ENCODE measurements around the gene SYT4. TPM values are rescaled to one million over a fixed set of nuclear protein-coding genes. Genes with fewer than 3 reads are reported as not detected.
"Not testable (repeated sequence)": the region's sequence is repeated elsewhere in the genome, so short reads cannot be mapped to it uniquely, and the experiment has no call there.

Gene SYT4
- total RNA-seq, 1 donor from 2014 or later = not detected

DNA sequence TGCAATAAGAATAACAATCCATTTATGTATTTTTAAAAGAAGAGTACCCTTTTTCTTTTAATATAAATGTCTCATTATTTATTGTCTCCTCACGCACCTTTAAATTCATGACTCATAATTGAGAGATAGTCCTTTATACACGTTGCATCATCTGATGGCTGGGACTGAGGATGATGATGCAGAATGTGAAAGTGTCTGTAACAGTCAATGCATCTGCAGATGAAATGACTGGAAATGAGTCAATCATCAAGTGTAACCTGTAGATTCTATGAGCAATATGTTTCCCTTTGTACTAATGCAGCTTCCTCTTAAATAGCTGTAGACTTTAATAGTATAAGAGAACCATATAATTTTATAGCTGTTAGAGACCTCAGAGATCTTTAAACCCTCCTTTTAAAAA is 26.1 kb upstream of the SYT4 start:
- no peak overlapping the region for H3K4me3 Mint-ChIP-seq (ENCODE audit: unreplicated experiment)
- no peaks in the 10 kb centered on the region for H3K9me3 Mint-ChIP-seq (ENCODE audit: unreplicated experiment)

DNA sequence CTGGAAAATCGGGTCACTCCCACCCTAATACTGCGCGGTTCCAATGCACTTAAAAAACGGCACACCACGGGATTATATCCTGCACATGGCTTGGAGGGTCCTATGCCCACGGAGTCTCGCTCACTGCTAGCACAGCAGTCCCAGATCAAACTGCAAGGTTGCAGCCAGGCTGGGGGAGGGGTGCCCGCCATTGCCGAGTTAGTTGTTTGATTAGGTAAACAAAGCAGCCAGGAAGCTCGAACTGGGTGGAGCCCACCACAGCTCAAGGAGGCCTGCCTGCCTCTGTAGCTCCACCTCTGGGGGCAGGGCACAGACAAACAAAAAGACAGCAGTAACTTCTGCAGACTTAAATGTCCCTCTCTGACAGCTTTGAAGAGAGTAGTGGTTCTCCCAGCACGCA is 8.9 kb upstream of the SYT4 start:
- H3K9me3 Mint-ChIP-seq (ENCODE audit: unreplicated experiment) = not testable (repeated sequence)

More for the DNA sequence above, 26.1 kb upstream of the SYT4 start:
- Mint-ChIP-seq H3K36me3 (ENCODE audit: unreplicated experiment) (no peaks in the 10 kb centered on the region), H3K27ac (ENCODE audit: unreplicated experiment) (no peak overlapping the region), H3K4me1 (ENCODE audit: unreplicated experiment) (no peaks in the 10 kb centered on the region), H3K27me3 (ENCODE audit: unreplicated experiment) (no peaks in the 10 kb centered on the region)
- TF ChIP-seq, protein P1, sequence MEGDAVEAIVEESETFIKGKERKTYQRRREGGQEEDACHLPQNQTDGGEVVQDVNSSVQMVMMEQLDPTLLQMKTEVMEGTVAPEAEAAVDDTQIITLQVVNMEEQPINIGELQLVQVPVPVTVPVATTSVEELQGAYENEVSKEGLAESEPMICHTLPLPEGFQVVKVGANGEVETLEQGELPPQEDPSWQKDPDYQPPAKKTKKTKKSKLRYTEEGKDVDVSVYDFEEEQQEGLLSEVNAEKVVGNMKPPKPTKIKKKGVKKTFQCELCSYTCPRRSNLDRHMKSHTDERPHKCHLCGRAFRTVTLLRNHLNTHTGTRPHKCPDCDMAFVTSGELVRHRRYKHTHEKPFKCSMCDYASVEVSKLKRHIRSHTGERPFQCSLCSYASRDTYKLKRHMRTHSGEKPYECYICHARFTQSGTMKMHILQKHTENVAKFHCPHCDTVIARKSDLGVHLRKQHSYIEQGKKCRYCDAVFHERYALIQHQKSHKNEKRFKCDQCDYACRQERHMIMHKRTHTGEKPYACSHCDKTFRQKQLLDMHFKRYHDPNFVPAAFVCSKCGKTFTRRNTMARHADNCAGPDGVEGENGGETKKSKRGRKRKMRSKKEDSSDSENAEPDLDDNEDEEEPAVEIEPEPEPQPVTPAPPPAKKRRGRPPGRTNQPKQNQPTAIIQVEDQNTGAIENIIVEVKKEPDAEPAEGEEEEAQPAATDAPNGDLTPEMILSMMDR (IDR thresholded peaks at IDR 0.05) = no peak
- DNase-seq (ENCODE audit: extremely low spot score, unreplicated experiment) = no peak

DNA sequence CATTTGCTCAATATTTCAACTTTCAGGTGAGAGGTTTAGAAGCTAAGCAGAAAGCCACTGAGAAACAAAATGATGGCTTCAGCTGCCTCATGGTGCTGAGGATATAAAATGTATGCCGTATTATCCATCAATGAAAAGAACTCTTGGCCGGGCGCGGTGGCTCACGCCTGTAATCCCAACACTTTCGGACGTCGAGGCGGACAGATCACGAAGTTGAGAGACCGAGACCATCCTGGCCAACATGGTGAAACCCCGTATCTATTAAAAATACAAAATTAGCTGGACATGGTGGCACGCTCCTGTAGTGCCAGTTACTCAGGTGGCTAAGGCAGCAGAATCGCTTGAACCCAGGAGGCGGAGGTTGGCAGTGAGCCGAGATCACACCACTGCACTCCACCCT is 6.0 kb upstream of the SYT4 start:
- Mint-ChIP-seq H3K27ac (ENCODE audit: unreplicated experiment) (no peak overlapping the region), H3K4me1 (ENCODE audit: unreplicated experiment) (no peaks in the 10 kb centered on the region), H3K9me3 (ENCODE audit: unreplicated experiment) (no peaks in the 10 kb centered on the region), H3K36me3 (ENCODE audit: unreplicated experiment) (no peaks in the 10 kb centered on the region), H3K27me3 (ENCODE audit: unreplicated experiment) (peaks cover 10% of the 10 kb centered on the region), H3K4me3 (ENCODE audit: unreplicated experiment) (no peak overlapping the region)
- DNase-seq (ENCODE audit: extremely low spot score, unreplicated experiment) = no peak
- TF ChIP-seq, protein P1 (IDR thresholded peaks at IDR 0.05) = no peak

More for the DNA sequence above, 8.9 kb upstream of the SYT4 start:
- DNase-seq (ENCODE audit: extremely low spot score, unreplicated experiment); H3K27me3 Mint-ChIP-seq (ENCODE audit: unreplicated experiment); H3K4me1 Mint-ChIP-seq (ENCODE audit: unreplicated experiment); H3K36me3 Mint-ChIP-seq (ENCODE audit: unreplicated experiment); H3K4me3 Mint-ChIP-seq (ENCODE audit: unreplicated experiment); H3K27ac Mint-ChIP-seq (ENCODE audit: unreplicated experiment): not testable (repeated sequence)

DNA sequence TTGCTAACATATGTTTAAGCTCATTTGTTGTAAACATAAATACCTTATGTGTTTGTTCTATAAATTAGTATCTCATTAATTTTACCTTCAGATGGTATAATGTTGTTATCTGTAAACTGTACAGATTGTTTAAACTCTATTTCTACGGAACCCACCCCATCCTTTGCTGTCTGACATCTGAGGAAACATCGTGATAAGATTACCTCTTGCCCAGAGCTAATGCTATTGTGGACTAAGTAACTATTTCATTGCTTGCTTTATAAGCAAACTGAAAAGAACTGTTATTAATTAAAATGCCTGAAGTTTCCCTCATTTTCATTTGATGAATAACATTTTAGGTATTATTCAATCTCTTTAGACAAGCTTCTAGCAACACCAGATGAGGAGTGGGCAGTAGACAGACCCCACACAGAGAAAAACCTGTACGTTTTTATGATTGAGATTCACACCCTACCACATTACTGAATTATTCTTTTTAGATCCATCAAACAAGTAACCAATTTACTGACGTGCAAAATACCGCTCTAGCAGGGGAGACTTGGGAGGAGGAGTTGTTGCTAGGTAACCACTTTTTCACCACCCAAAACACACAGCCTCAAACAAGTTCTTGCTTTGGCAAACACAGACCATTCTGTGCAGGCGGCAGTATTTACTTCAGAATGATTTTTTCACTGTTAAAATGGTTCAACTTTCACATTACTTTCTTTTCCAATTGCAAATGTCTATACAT is 1.9 kb upstream of the SYT4 start:
- TF ChIP-seq, protein P1 (IDR thresholded peaks at IDR 0.05) = no peak
- Mint-ChIP-seq H3K27ac (ENCODE audit: unreplicated experiment) (no peak overlapping the region), H3K4me3 (ENCODE audit: unreplicated experiment) (no peak overlapping the region), H3K36me3 (ENCODE audit: unreplicated experiment) (no peaks in the 10 kb centered on the region), H3K9me3 (ENCODE audit: unreplicated experiment) (no peaks in the 10 kb centered on the region), H3K4me1 (ENCODE audit: unreplicated experiment) (peaks cover 1% of the 10 kb centered on the region), H3K27me3 (ENCODE audit: unreplicated experiment) (peaks cover 30% of the 10 kb centered on the region)
- DNase-seq (ENCODE audit: extremely low spot score, unreplicated experiment) = no peak

DNA sequence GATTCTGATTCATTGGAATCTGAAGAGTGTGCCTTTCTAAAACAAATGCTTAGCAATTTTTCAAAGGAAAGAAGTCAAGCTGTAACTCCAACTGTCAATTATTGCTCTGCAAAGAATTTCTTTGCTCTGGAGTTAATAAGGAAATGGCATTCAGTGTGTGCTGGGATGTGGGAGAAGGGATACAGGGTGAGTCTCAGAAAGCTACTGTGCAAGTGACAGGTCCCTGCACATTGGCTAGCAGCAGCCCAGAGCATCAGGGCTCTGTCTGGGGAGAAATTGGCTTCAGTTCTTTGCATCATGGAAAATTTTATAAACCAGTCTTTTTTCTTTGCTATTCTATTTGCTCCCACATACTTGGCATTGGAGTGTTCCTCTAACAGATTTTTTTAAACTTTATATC is 1.1 kb upstream of the SYT4 start:
- DNase-seq (ENCODE audit: extremely low spot score, unreplicated experiment) = no peak
- H3K9me3 Mint-ChIP-seq (ENCODE audit: unreplicated experiment) = no peaks in the 10 kb centered on the region
- H3K27me3 Mint-ChIP-seq (ENCODE audit: unreplicated experiment) = peaks cover 37% of the 10 kb centered on the region
- no peak overlapping the region for H3K27ac Mint-ChIP-seq (ENCODE audit: unreplicated experiment)
- no peak overlapping the region for H3K4me3 Mint-ChIP-seq (ENCODE audit: unreplicated experiment)
- TF ChIP-seq, protein P1 (IDR thresholded peaks at IDR 0.05) = no peak
- H3K36me3 Mint-ChIP-seq (ENCODE audit: unreplicated experiment) = no peaks in the 10 kb centered on the region
- peaks cover 1% of the 10 kb centered on the region for H3K4me1 Mint-ChIP-seq (ENCODE audit: unreplicated experiment)
